NCI-H1417 treated with DMSO at 0.1 percent for 48 hours (cell line): ENCODE measurements around the gene CXCR6.

Experiments
- DNase-seq: peaks from one replicate; lab custom pipeline; 2025; lab: John Stamatoyannopoulos, UW

The CXCR6 gene

GRCh38 chr3:45969116-45969515 lies 25.9 kb downstream of the CXCR6 start:
- no peak for DNase-seq

- DNase-seq = no peak
These were observed 26.7 kb downstream of the CXCR6 start for GRCh38 chr3:45969953-45970352.

GRCh38 chr3:45972534-45973402 lies 29.5 kb downstream of the CXCR6 start:
- no peak for DNase-seq

- no peak for DNase-seq
These were observed 31.4 kb downstream of the CXCR6 start for GRCh38 chr3:45974686-45975085.

GRCh38 chr3:45975686-45976085 lies 32.4 kb downstream of the CXCR6 start:
- DNase-seq = no peak

- DNase-seq = no peak
These were observed 33.2 kb downstream of the CXCR6 start for GRCh38 chr3:45976191-45977091.

- no peak for DNase-seq
These were observed 34.9 kb downstream of the CXCR6 start for GRCh38 chr3:45978006-45978761.

- DNase-seq = no peak
These were observed 36.1 kb downstream of the CXCR6 start for GRCh38 chr3:45979378-45979777.

- no peak for DNase-seq
These were observed 37.1 kb downstream of the CXCR6 start for GRCh38 chr3:45980229-45980813.

GRCh38 chr3:45980819-45981218 lies 37.6 kb downstream of the CXCR6 start:
- DNase-seq = no peak

- no peak for DNase-seq
These were observed 38.2 kb downstream of the CXCR6 start for GRCh38 chr3:45981346-45982074.

- no peak for DNase-seq
These were observed 40.5 kb downstream of the CXCR6 start for GRCh38 chr3:45983770-45984169.

GRCh38 chr3:45984331-45985312 lies 41.4 kb downstream of the CXCR6 start:
- no peak for DNase-seq

GRCh38 chr3:45985532-45986302 lies 42.5 kb downstream of the CXCR6 start:
- no peak for DNase-seq

GRCh38 chr3:45986303-45986982 lies 43.2 kb downstream of the CXCR6 start:
- DNase-seq = no peak

- DNase-seq = no peak
These were observed 44.4 kb downstream of the CXCR6 start for GRCh38 chr3:45987368-45988291.

GRCh38 chr3:45988362-45988761 lies 45.1 kb downstream of the CXCR6 start:
- no peak for DNase-seq
